NCI-H2227 treated with DMSO at 0.1 percent for 48 hours (cell line): ENCODE measurements around the gene DNAJC18.

Experiments
- DNase-seq: peaks from one replicate; lab custom pipeline; 2025; lab: John Stamatoyannopoulos, UW

Gene DNAJC18

DNA sequence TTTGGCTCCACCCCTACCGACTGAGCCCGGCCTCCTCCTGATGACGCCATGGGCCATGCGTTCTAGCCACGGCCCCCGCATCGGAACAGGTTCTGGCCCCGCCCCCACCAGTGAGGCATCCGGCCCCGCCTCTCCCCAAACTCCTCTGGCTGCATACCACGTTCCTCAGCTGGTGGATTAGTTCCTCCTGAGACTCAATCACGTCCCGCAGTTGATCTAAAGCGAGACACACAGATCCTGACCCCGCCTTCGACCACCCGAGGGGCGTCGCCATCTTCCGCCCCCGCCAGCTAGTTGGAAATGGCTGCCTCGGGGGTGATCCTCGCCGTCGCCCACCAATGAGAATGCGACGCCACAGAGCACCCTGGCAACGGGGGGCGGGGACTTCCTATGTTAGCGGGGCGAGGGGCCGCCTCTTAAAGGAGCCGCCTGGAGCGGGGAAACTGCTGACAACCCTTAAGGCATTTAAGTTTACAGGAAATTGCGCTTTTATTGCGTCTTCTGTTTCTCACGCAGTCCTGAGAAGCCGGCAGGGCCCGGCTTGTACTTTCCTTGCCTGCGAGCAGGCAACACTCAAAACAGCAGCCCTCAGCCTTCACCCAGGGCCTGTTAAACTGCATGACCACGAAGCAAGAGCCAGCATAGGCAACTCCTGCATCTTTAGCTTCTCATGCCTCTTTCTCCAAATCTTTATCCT is 35.4 kb downstream of the DNAJC18 start, which contains the start of gene SPATA24:
Gene SPATA24 (minus strand): TSS at position 303 of the 697 bp plus-strand sequence. CDS start 29 bp downstream, at position 274.
- peak; percentile 96 for DNase-seq

DNA sequence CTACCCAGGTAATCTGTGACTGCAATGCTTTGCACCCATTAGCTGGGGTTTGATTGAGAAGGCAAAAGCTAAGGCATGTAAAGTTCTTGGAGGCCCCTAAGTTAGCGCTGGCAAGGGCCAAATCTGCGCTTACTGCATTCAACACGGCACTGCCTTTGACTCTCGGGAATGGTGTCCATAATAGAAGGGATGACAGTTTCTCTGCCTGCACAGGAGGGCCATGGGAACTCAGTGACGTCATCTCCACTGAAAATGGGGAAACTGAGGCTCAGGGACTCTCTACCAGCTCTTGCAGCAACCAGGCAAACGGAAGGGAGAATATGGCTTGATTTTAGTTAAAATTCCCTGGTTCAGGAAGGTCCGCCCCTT is 35.9 kb downstream of the DNAJC18 start:
- DNase-seq, result no peak

- no peak for DNase-seq
These were observed 36.7 kb downstream of the DNAJC18 start for GRCh38 chr5:139402561-139403158.

GRCh38 chr5:139401546-139401945 is 37.8 kb downstream of the DNAJC18 start:
- DNase-seq, result no peak

GRCh38 chr5:139399501-139400121 is 39.7 kb downstream of the DNAJC18 start:
- DNase-seq, result no peak

GRCh38 chr5:139397921-139398320 is 41.4 kb downstream of the DNAJC18 start:
- no peak for DNase-seq

GRCh38 chr5:139396691-139397090 is 42.6 kb downstream of the DNAJC18 start:
- no peak for DNase-seq

- DNase-seq, result no peak
These were observed 43.3 kb downstream of the DNAJC18 start for GRCh38 chr5:139395844-139396640.

GRCh38 chr5:139394654-139395566 is 44.4 kb downstream of the DNAJC18 start, which contains the start of gene PROB1:
Gene PROB1 (minus strand): TSS chr5:139395104. CDS start chr5:139395081, 23 bp downstream.
- no peak for DNase-seq

- DNase-seq, result no peak
These were observed 45.1 kb downstream of the DNAJC18 start for GRCh38 chr5:139394123-139394653.

DNA sequence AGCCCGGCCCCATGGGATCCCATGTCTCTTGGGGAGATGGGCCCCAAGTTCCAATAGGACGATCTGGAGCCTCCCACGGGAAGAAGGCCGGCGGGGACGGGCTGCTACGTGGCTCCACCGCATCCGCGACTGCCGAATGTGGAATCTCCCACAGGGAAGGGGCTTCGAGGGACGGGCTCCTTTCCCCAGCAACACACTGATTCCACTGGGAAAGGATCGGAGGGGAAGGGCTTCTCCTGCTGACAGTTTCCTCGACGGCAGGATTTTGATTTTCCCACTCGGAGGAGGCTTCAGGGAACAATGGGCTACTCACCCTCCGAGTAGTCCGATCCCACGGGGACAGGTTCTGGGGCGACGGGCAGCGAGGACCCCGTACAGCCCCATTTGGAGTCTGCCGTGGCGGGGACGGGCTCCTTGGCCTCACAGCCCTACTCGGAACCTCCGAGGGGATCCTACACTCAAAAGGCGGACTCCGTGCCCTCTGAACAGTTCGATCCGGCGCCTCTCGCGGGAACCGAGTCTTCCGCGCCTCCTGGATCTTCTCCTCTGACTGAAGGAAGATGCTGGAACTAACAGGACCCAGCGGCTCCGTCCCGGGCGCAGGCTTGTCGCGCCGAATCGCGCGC is 45.7 kb downstream of the DNAJC18 start:
- no peak for DNase-seq

GRCh38 chr5:139392678-139393496 is 46.4 kb downstream of the DNAJC18 start:
- no peak for DNase-seq

- DNase-seq, result no peak
These were observed 47.0 kb downstream of the DNAJC18 start for GRCh38 chr5:139392324-139392677.

DNA sequence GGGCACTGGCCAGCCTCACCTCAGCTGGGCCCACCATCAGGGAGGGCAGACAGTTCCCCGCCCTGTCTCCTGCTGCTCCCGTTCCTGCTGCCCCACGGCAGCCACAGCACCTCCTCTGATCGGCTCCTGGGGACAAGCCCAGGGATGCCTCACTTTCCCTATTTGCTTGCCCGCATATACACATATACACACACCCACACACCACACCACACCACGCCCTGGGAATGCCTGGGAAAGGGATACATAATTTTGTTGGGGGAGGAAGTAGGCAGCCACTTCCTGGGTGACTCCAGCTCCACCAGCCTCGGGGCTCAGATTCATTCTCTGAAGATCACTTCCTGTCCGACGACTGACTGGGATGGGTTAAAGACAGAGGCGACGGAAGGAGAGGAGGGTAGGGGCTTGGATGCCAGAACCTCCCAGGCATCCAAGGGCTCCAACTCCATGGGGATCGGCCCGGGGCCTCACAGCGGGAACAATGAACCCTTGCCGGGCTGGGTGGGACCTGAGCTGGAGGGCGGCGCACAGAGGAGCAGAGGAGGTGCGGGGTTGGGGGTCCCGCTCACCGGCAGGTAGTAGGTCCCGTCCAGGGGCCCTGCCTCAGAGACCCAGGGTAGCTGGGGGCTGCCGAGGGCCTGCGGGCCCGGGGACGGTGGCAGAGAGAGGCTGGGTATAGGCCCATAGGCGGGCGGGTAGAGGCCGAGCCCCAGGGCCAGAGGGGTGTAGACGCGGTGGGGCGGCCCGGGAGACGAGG is 47.6 kb downstream of the DNAJC18 start:
- DNase-seq, result no peak

DNA sequence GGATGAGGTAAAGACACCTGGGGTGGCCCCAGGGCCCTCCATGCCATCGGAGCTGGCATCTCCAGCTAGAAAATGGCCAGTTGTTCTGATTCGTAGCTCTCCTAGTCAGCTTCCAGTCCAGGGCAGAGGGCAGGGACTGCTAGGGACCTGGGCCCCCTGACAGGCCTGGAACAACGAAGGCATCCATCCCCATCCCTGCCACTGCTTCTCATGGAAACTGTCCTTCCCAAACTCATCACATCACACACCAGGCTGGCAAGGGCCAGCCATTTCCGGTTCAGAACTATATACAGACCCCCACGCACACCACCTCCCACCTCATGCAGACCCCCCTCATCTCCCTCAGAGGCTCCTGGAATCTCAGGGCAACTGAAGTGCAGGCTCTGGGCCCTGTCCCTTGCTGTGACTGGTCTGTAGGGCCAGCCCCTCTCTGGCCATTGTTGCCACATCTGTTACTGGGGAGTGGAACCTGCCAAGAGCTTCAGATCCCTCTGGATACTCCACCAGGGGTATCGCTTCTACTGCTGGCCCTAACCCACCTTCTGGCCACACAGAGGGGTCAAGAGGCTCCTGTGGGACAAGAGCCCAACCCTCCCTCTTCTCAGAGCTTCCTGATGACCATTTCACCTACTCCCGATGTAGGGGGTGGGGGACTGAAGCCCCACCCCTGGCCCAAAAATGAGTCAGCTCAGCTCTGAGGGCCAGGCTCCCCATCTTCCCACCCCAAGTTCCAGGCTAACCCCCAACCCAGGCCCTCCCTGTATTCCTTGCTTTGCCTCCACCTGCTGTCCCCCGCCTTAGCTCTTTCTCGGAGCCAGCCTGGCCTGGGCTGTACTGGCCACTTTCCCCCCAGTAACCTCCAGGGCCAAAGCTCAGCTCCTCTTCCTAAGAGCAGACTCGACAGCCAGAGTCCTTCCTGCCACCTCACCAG is 48.4 kb downstream of the DNAJC18 start:
- DNase-seq, result no peak

DNA sequence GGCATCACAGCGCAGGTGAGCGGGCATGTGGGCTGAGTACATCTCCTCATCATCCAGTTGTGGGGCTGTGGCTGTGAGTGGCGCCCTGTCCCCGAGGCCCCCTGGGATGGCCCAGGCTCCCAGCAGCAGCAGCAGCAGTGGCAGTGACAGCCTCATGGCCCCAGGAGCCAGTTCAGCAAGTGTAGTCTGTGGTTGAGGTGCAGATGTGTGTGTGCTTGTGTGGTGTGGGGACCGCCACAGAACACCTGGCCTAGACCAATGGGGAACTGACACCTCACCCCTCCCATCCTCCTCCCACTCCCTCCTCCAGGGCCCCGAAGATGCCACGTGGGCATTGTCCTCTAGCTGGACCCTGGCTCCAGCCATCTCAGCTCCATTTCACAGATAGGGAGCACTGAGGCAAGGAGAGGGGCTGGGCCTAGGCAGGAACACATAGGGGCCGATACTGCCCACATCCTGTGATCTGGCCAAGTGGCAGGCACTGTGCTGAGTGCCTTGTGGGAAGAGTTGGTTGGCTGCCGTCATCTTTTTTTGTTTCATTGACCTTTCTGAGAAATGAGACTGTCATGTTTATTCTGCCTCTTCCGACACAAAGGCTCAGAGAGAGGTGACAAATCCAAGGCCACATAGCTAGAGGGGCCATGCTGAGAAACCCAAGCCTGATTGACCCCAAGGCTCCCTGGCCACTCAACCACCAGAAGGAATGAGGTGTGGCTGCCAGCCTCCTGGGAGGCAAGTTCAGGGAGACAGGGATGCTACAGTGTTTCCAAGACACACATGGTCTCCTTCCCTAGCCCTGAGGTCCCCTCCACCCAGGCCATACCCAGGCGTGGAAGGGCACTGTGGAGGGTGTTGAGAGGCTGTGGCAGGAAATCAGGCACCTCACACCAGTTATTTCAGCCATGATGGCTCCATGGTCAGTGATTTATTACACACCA is 49.4 kb downstream of the DNAJC18 start, which contains the start of gene MZB1:
Gene MZB1 (minus strand): TSS at position 213 of the 938 bp plus-strand sequence. CDS start 57 bp downstream, at position 156.
- DNase-seq, result no peak
